Measurements from ENCODE around the gene TSPAN18. TPM values are rescaled to one million over a fixed set of nuclear protein-coding genes. Genes with fewer than 3 reads are reported as not detected.

The TSPAN18 gene
- total and polyA plus RNA-seq, 2 experiments from 2014 or later: 68.6 to 82.8 TPM

DNA sequence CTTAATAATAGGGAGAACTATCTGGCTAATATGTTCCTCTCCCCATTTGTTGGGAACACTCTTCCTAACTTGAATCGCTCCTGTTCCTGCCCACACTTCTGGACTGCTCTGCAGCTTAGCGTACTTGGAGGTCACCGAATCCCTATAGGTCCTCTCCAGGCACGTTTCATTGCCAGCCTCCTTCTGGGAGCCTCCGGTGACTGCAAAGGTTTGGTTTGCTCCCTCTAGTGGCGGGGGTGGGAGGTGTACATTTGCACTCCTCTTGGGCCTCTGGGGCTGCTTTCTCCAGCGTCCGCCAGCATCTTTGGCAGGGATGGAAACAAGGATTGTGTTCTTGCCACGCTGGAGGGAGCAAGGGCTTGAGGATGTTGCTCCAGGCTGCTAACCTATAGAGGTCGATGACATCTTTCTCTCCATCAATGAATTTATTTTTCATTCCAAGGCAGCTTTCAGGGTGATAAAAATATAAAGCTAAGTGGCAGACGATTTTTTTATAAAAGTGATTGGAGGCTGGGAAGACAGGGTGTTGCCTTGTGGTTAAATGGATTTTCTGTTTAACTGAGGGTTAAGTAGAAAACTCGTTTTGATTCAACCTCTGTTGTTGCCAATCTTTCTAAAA lies 48.7 kb downstream of the TSPAN18 start:
- no peaks in the 10 kb centered on the region for H3K27me3 ChIP-seq
- TF ChIP-seq, protein P1, sequence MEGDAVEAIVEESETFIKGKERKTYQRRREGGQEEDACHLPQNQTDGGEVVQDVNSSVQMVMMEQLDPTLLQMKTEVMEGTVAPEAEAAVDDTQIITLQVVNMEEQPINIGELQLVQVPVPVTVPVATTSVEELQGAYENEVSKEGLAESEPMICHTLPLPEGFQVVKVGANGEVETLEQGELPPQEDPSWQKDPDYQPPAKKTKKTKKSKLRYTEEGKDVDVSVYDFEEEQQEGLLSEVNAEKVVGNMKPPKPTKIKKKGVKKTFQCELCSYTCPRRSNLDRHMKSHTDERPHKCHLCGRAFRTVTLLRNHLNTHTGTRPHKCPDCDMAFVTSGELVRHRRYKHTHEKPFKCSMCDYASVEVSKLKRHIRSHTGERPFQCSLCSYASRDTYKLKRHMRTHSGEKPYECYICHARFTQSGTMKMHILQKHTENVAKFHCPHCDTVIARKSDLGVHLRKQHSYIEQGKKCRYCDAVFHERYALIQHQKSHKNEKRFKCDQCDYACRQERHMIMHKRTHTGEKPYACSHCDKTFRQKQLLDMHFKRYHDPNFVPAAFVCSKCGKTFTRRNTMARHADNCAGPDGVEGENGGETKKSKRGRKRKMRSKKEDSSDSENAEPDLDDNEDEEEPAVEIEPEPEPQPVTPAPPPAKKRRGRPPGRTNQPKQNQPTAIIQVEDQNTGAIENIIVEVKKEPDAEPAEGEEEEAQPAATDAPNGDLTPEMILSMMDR (IDR thresholded peaks at IDR 0.05; ENCODE audit: low read depth, low read length): peak; percentile 82
- H3K36me3 ChIP-seq: no peaks in the 10 kb centered on the region
- no peak overlapping the region for H3K27ac ChIP-seq
- no peaks in the 10 kb centered on the region for H3K9me3 ChIP-seq (ENCODE audit: low read depth)
- H3K4me1 ChIP-seq (ENCODE audit: low read depth): peaks cover 15% of the 10 kb centered on the region
- DNase-seq (ENCODE audit: low read depth in 1 of 2, low spot score in 1 of 2): peak; percentile 60 to 61
- no peak overlapping the region for H3K4me3 ChIP-seq

DNA sequence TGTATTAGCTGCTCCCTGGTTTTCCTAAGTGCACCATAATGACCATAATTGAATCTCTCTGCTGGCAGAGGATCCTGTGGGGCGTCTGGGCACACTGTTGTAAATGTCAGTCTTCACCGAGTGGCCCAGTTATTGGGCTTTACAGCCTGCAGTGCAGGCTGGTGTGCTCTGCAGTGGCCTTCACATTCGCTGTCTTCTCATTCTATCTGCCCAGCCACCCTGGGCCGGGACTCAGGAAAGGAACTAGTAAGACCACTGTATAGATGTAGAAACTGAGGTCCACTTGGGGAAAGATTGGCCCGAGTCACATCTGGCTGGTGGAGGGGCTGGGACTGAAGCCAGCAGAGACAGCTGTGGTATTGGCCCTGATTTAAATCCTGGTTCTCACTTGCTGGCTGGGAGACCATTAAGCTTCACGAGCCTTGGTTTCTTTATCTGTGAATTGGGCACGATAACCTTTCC lies 49.3 kb downstream of the TSPAN18 start:
- DNase-seq (ENCODE audit: low read depth in 1 of 2, low spot score in 1 of 2): no peak
- H3K27ac ChIP-seq: no peak overlapping the region
- H3K27me3 ChIP-seq: no peaks in the 10 kb centered on the region
- H3K36me3 ChIP-seq: no peaks in the 10 kb centered on the region
- H3K9me3 ChIP-seq (ENCODE audit: low read depth): no peaks in the 10 kb centered on the region
- H3K4me1 ChIP-seq (ENCODE audit: low read depth): peaks cover 18% of the 10 kb centered on the region
- TF ChIP-seq, protein P1 (IDR thresholded peaks at IDR 0.05; ENCODE audit: low read depth, low read length): no peak
- no peak overlapping the region for H3K4me3 ChIP-seq

- Histone ChIP-seq H3K4me3 (no peak overlapping the region), H3K36me3 (no peaks in the 10 kb centered on the region), H3K9me3 (ENCODE audit: low read depth) (no peaks in the 10 kb centered on the region), H3K4me1 (ENCODE audit: low read depth) (peaks cover 25% of the 10 kb centered on the region), H3K27me3 (no peaks in the 10 kb centered on the region), H3K27ac (no peak overlapping the region)
- DNase-seq (ENCODE audit: low read depth in 1 of 2, low spot score in 1 of 2): no peak
- TF ChIP-seq, protein P1 (IDR thresholded peaks at IDR 0.05; ENCODE audit: low read depth, low read length): no peak
Measured at GRCh38 chr11:44776551-44777208, 49.9 kb downstream of the TSPAN18 start.

DNA sequence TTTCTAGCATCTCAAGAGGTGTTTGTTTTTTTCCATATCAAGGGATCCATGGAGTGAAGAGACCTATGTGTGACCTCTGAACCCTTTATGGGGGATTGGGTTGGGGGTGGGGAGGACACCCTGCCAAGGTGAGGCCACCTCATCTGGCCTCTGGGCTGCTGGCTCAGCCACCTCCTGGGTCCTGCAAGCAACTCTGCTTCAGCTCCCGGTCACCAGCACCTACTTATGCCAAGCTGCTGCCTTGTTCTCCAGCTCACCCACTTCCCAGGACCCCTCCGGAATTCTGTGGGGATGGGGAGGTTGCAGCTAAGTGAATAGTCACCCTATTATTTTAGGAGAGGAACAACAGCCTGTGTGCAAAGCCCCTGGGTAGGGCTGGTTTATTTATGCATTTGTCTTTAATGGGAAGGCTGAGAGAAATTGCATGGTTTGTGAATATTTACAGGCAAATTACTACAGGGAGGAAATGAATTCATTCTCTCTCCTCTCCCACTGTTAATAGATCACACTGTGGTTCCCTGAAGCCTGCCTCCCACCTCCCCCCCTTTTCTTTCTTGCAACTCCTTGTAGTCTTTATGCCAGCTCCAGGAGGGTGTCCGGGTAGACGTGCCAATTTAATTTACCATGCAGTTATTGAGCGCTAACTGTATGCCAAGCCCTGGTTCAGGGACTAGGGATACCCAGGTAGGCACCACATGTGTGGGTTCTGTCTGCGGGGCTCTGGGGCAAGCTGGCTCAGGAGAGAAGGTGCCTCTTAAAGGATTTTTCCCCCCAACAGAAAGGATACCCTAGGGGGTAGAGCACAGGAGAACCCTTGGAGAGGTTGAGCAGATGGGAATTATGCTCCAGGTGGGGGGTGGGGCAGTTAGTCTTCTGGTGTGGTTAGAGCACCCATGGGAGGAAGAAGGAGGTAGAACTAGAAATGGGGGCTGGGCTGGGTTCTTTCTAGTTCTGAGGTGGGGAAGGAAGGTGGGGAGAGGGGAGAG lies 50.7 kb downstream of the TSPAN18 start:
- H3K27me3 ChIP-seq: no peaks in the 10 kb centered on the region
- H3K36me3 ChIP-seq: no peaks in the 10 kb centered on the region
- H3K4me3 ChIP-seq: no peak overlapping the region
- no peak overlapping the region for H3K27ac ChIP-seq
- H3K9me3 ChIP-seq (ENCODE audit: low read depth): no peaks in the 10 kb centered on the region
- H3K4me1 ChIP-seq (ENCODE audit: low read depth): peaks cover 28% of the 10 kb centered on the region
- DNase-seq (ENCODE audit: low read depth in 1 of 2, low spot score in 1 of 2): no peak
- TF ChIP-seq, protein P1 (IDR thresholded peaks at IDR 0.05; ENCODE audit: low read depth, low read length): no peak

All from cardiac muscle cell (in vitro differentiated cells and primary cell).